Endothelial cell of umbilical vein (primary cell): ENCODE results near the gene AKAP1. TPM values are rescaled to one million over a fixed set of nuclear protein-coding genes. Genes with fewer than 3 reads are reported as not detected.

ENCODE experiments used
- BruUV-seq: library from RNA; stranded (reverse); fragments of 400-500 nt; replicated peaks from 2 replicates; lab custom pipeline; 2021; lab: Mats Ljungman, UMichigan
- CTCF ChIA-PET: fragments of 300-600, 350-600 bp; sonication (Branson Sonifier 250); formaldehyde crosslinking; loops from one replicate; lab custom pipeline; 2021; ENCODE audit warnings: antibody characterized with exemption, inconsistent platforms; lab: Charles Lee
- POLR2A ChIA-PET: fragments of 300-600, 350-600 bp; sonication (Branson Sonifier 250); formaldehyde crosslinking; loops from one replicate; lab custom pipeline; 2021; ENCODE audit warnings: antibody characterized with exemption, inconsistent platforms; lab: Charles Lee
- DNase-seq: peaks from one replicate; pipeline ENCODE4 v3.0.0-alpha.2; 2011; ENCODE audit warnings: low read depth, low spot score
- FAIRE-seq: peaks from 2 replicates; lab custom pipeline; 2011; peaks lifted over from hg19 to GRCh38; lab: Jason Lieb, UNC
- H2AFZ ChIP-seq: 2 replicates; pipeline ENCODE4 v1.6.0; 2012; ENCODE audit warnings: low read depth, low read length, control low read depth, inconsistent platforms
- H3K27ac ChIP-seq: 2 replicates; pipeline ENCODE4 v1.5.1; 2011; ENCODE audit warnings: low read depth, mild to moderate bottlenecking, control low read depth, low read length, moderate library complexity; ENCODE audit not compliant: insufficient read depth
- H3K27me3 ChIP-seq, 2 experiments: 2 replicates each; pipeline versions ENCODE4 v1.6.0 to v1.6.1; 2011; ENCODE audit warnings: low read length in 2 of 2, mixed read lengths in 1 of 2; ENCODE audit not compliant: control insufficient read depth in 2 of 2, insufficient read depth in 2 of 2
- H3K36me3 ChIP-seq, 2 experiments: 2 replicates in 1 of 2; 3 replicates in 1 of 2; pipeline ENCODE4 v1.5.1; 2011; ENCODE audit warnings: low read length in 2 of 2, mild to moderate bottlenecking in 1 of 2, moderate library complexity in 1 of 2; ENCODE audit not compliant: control insufficient read depth in 2 of 2, insufficient read depth in 2 of 2; ENCODE audit errors: extremely low read depth in 1 of 2
- H3K4me1 ChIP-seq: 3 replicates; pipeline ENCODE4 v1.5.1; 2011; ENCODE audit warnings: mild to moderate bottlenecking, low read length; ENCODE audit not compliant: control insufficient read depth, insufficient read depth; ENCODE audit errors: extremely low read depth
- H3K4me2 ChIP-seq: 2 replicates; pipeline ENCODE4 v1.6.1; 2011; ENCODE audit warnings: low read length, control low read depth, mixed read lengths; ENCODE audit not compliant: insufficient read depth
- H3K4me3 ChIP-seq, 3 experiments: fragments of 200-600 bp in 1 of 3; sonication (generic), shearing (Covaris generic) in 1 of 3; replicated peaks in 1 of 3; 2 replicates each; pipeline ENCODE4 v1.5.1; 2011 to 2016; ENCODE audit warnings: control low read depth in 3 of 3, low read length in 3 of 3, mild to moderate bottlenecking in 2 of 3, inconsistent platforms in 1 of 3, low read depth in 1 of 3, moderate library complexity in 1 of 3; ENCODE audit not compliant: insufficient read depth in 1 of 3
- H3K79me2 ChIP-seq: 2 replicates; pipeline ENCODE4 v1.6.0; 2012; ENCODE audit warnings: low read length, inconsistent platforms; ENCODE audit not compliant: control insufficient read depth, insufficient read depth
- H3K9ac ChIP-seq: replicated peaks from 2 replicates; pipeline ENCODE3; 2011; ENCODE audit warnings: low read length, control low read depth; ENCODE audit not compliant: insufficient read depth; ENCODE audit errors: extremely low read depth
- H3K9me1 ChIP-seq: replicated peaks from 3 replicates; pipeline ENCODE4 v1.6.0; 2011; ENCODE audit warnings: mild to moderate bottlenecking, low read length; ENCODE audit not compliant: control insufficient read depth, insufficient read depth; ENCODE audit errors: extremely low read depth
- H3K9me3 ChIP-seq: replicated peaks from 2 replicates; pipeline ENCODE4 v1.5.1; 2012; ENCODE audit warnings: low read length, inconsistent platforms; ENCODE audit not compliant: control insufficient read depth, insufficient read depth
- H4K20me1 ChIP-seq: replicated peaks from 2 replicates; pipeline ENCODE3; 2011; ENCODE audit warnings: mild to moderate bottlenecking, low read length; ENCODE audit not compliant: control insufficient read depth, insufficient read depth; ENCODE audit errors: extremely low read depth
- CTCF ChIP-seq, 2 donors: IDR thresholded peaks; 1 replicate in 1 of 2; 2 replicates in 1 of 2; pipeline ENCODE4 v1.5.1; 2011; ENCODE audit warnings: low read length in 2 of 2, mild to moderate bottlenecking in 2 of 2, moderate library complexity in 2 of 2, control low read depth in 1 of 2, inconsistent platforms in 1 of 2, low read depth in 1 of 2; ENCODE audit not compliant: insufficient read depth in 1 of 2; ENCODE audit errors: extremely low read depth in 1 of 2
- EZH2 ChIP-seq: IDR thresholded peaks from 2 replicates; pipeline ENCODE4 v1.6.1; 2012; ENCODE audit warnings: borderline replicate concordance, low read depth, mild to moderate bottlenecking, moderate library complexity, low read length, inconsistent platforms; ENCODE audit not compliant: severe bottlenecking
- FOS ChIP-seq: IDR thresholded peaks from 2 replicates; pipeline ENCODE4 v1.6.1; 2011; ENCODE audit warnings: mild to moderate bottlenecking, low read length, moderate library complexity, borderline replicate concordance; ENCODE audit not compliant: insufficient read depth
- GATA2 ChIP-seq: IDR thresholded peaks from 2 replicates; pipeline ENCODE4 v1.7.0; 2011; ENCODE audit warnings: low read depth, mild to moderate bottlenecking, moderate library complexity, mixed read lengths, low read length; ENCODE audit not compliant: insufficient read length, insufficient read depth
- JUN ChIP-seq: IDR thresholded peaks from 2 replicates; pipeline ENCODE4 v1.6.1; 2011; ENCODE audit warnings: borderline replicate concordance, low read depth; ENCODE audit not compliant: insufficient read length, insufficient read depth
- MAX ChIP-seq: IDR thresholded peaks from 2 replicates; pipeline ENCODE4 v1.6.1; 2011; ENCODE audit not compliant: insufficient read depth, insufficient read length
- MYC ChIP-seq: IDR thresholded peaks from one replicate; pipeline ENCODE4 v1.6.1; 2011; ENCODE audit warnings: mild to moderate bottlenecking, low read depth, low read length
- POLR2A ChIP-seq: IDR thresholded peaks from 2 replicates; pipeline ENCODE4 v1.6.1; 2012; ENCODE audit warnings: low read depth, mild to moderate bottlenecking, control low read depth, low read length
- POLR2AphosphoS5 ChIP-seq: IDR thresholded peaks from 2 replicates; pipeline ENCODE4 v1.6.1; 2012; ENCODE audit warnings: low read depth, mild to moderate bottlenecking, control low read depth, low read length, moderate library complexity; ENCODE audit not compliant: insufficient read depth
- dilution Hi-C: fragments of 300-500 bp; cut with MboI; formaldehyde crosslinking; loops from one replicate; pipeline ENCODE4 v1.15.0; 2019; ENCODE audit warnings: low sequenced_read_pairs; ENCODE audit not compliant: extremely low pct_ligation_motif_present
- intact Hi-C: fragments of 100-400 bp; cut with micrococcal nuclease; formaldehyde crosslinking; loops from one replicate; pipeline ENCODE4 v1.10.0; 2022
- polyA plus RNA-seq, 4 experiments: library from polyadenylated mRNA; depleted of rRNA in 3 of 4; stranded (reverse) in 3 of 4; unstranded in 1 of 4; fragments of >200 nt; gene quantifications; 2 replicates each; pipeline versions ENCODE4 v1.2.1 to v1.2.3, GENCODE V29; 2011 to 2012; ENCODE audit warnings: missing spikeins in 1 of 4
- total RNA-seq: library from RNA; stranded (reverse); gene quantifications from 2 replicates; pipeline ENCODE4 v1.2.3, GENCODE V29; 2021

The AKAP1 gene
- total and polyA plus RNA-seq, 2 donors (not counting 3 experiments of a cell fraction or from before 2014, with no cell fraction given), result 20.9 to 27.7 TPM

GRCh38 chr17:57045868-57046704, 39.0 kb upstream of the AKAP1 start:
- intact Hi-C loops (no loop called here), dilution Hi-C loops (no loop called here)
- Histone ChIP-seq H3K4me2 (peak overlapping the region; percentile 57), H3K9ac (no peak overlapping the region), H3K27ac (no peak overlapping the region), H3K4me3 (peak overlapping the region in 1 of 3 experiments; percentile 20), H2AFZ (peak overlapping the region; percentile 58), H3K27me3 (peaks cover 29 to 32% of the 10 kb centered on the region in 2 experiments), H3K4me1 (peaks cover 5% of the 10 kb centered on the region), H3K36me3 (no peaks in the 10 kb centered on the region), H3K9me1 (no peaks in the 10 kb centered on the region), H4K20me1 (no peaks in the 10 kb centered on the region), H3K9me3 (no peaks in the 10 kb centered on the region), H3K79me2 (no peaks in the 10 kb centered on the region)
- ChIA-PET POLR2A (no interaction called here), CTCF (interaction anchor here (0.9 to 1.8 kb wide), 3 partner anchors 9 to 36 kb away, joined by 3 to 6 read pairs (median 4); no protein-coding TSS in a partner anchor)
- TF ChIP-seq EZH2 (peak; percentile 37), POLR2A (no peak), MAX (no peak), FOS (no peak)
- FAIRE-seq, result no peak
- no TSS peak for BruUV-seq
- no peak for DNase-seq

- no peak overlapping the region for H3K27ac ChIP-seq
- peaks cover 5% of the 10 kb centered on the region for H3K4me1 ChIP-seq
- H3K79me2 ChIP-seq, result no peaks in the 10 kb centered on the region
- no peak overlapping the region for H3K4me3 ChIP-seq
- TF ChIP-seq EZH2 (no peak), GATA2 (no peak), FOS (no peak), POLR2A (no peak), MYC (no peak), JUN (no peak), CTCF (IDR thresholded peaks at IDR 0.05; ENCODE audit: extremely low read depth in 1 of 2, insufficient read depth in 1 of 2, low read depth in 1 of 2, low read length in 2 of 2) (no peak), POLR2AphosphoS5 (no peak)
- BruUV-seq, result no TSS peak
- ChIA-PET CTCF (interaction anchor here (0.8 to 1.8 kb wide), 2 partner anchors 10 to 11 kb away, joined by 3 to 6 read pairs; no protein-coding TSS in a partner anchor), POLR2A (no interaction called here)
- peaks cover 29 to 32% of the 10 kb centered on the region in 2 experiments for H3K27me3 ChIP-seq
- H4K20me1 ChIP-seq, result no peaks in the 10 kb centered on the region
- intact Hi-C loops, result no loop called here
- no peak for DNase-seq
- dilution Hi-C loops, result no loop called here
- H2AFZ ChIP-seq, result no peak overlapping the region
- H3K4me2 ChIP-seq, result no peak overlapping the region
- no peaks in the 10 kb centered on the region for H3K36me3 ChIP-seq
- H3K9me3 ChIP-seq, result no peaks in the 10 kb centered on the region
- H3K9me1 ChIP-seq, result no peaks in the 10 kb centered on the region
- FAIRE-seq, result no peak
- no peak overlapping the region for H3K9ac ChIP-seq
Measured at GRCh38 chr17:57046749-57047148, 38.3 kb upstream of the AKAP1 start.
